ENCODE measurements around the gene SRP9.
"Not testable (repeated sequence)": the region's sequence is repeated elsewhere in the genome, so short reads cannot be mapped to it uniquely, and the experiment has no call there.

The SRP9 gene

DNA sequence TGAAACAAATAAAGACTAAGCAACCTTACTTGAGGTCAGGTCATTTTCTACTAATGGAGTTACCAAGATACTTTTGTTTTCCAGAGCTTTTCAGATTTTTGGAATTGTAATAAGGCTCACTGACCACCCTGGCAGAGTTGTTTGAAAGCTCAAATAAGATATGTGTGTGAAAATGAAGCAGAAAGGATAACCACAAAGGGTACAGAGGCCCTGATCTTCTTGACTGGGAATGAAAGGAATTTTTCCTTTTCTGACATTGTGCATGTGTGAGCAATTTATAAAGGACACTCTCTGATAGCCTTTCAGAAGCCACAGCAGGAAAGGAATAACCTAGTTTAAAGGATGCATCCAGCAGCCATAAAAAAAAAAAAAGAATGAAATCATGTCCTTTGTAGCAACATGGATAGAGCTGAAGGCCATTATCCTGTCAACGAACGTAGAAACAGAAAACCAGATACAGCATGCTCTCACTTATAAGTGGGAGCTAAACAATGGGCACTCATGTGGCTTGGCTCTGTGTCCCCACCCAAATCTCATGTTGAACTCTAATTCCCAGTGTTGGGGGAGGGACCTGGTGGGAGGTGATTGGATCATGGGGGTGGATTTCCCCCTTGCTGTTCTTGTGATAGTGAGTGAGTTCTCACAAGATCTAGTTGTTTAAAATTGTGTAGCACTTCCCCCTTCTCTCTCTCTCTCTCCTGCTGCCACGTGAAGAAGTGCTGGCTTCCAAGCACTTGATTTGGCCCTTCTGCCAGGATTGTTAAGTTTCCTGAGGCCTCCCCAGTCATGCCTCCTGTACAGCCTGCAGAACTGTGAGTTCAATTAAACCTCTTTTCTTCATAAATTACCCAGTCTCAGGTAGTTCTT is 3.1 kb upstream of the SRP9 start:
- no peak for DNase-seq (ENCODE audit: low read depth in 2 of 2)

DNA sequence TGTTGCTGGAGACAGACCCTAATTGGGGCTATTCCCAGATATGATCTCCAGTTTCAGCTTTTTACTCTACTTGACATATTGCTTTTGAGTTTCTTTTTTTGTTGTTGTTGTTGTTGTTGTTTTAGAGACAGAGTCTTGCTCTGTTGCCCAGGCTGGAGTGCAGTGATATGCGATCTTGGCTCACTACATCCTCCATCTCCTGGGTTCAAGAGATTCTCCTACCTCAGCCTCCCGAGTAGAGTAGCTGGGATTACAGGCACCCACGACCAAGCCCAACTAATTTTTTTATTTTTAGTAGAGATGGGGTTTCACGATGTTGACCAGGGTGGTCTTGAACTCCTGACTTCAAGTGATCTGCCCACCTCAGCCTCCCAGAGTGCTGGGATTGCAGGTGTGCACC is 1.3 kb upstream of the SRP9 start:
- DNase-seq (ENCODE audit: low read depth in 2 of 2) = no peak

- DNase-seq (ENCODE audit: low read depth in 2 of 2) = no peak
These were observed 506 bp upstream of the SRP9 start for GRCh38 chr1:225777058-225777582.

- no peak for DNase-seq (ENCODE audit: low read depth in 2 of 2)
These were observed 677 bp downstream of the SRP9 start for GRCh38 chr1:225778337-225778669.

- not testable (repeated sequence) for DNase-seq (ENCODE audit: low read depth in 2 of 2)
These were observed 1.5 kb downstream of the SRP9 start for GRCh38 chr1:225779165-225779564.

DNA sequence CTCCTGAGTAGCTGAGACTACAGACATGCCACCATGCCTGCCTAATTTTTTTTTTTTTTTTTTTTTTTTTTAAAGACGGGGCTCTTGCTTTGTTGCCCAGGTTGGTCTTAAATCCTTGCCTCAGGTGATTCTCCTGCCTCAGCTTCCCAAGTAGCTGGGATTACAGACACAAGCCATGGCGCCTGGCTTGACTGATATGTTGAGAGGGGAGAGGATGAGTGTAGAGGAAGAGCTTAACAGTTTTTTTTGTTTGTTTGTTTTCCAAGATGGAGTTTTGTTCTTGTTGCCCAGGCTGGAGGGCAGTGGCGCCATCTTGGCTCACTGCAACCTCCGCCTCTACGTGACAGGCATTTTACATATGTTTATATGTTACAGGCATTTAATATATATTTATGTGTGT is 2.5 kb downstream of the SRP9 start:
- DNase-seq (ENCODE audit: low read depth in 2 of 2) = no peak

GRCh38 chr1:225780630-225781029 is 3.0 kb downstream of the SRP9 start:
- no peak for DNase-seq (ENCODE audit: low read depth in 2 of 2)

DNA sequence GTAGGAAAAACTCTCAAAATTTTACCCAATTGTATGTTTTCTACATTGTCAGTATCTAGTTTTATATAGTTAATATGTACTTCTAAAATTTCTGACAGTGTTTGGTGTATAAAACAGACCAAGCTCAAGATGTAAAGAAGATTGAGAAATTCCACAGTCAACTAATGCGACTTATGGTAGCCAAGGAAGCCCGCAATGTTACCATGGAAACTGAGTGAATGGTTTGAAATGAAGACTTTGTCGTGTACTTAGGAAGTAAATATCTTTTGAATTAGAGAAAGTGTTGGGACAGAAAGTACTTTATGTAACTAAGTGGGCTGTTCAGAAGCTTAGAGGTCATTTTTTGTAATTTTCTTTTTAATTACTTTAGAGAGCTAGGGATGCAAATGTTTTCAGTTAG is 11.5 kb downstream of the SRP9 start:
- not testable (repeated sequence) for DNase-seq (ENCODE audit: low read depth in 2 of 2)

DNA sequence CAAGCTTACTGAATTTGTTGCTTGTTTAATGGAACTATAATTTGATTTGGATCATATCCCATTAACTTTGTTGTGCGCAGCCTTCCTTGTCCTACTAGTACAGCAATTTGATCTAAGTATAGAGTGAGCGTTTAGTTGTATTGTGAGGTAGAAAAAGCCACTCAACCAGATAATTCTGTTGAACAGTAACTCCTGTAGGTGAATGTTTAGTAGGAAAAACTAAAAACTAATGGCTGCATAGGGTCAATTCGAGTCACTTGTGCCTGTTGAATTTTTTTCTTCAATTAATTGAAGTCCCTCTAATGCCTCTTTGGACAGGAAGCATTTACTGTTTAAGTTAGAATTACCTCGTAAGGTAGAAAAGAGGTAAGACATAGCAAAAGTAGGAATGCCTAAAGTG is 17.3 kb downstream of the SRP9 start:
- no peak for DNase-seq (ENCODE audit: low read depth in 2 of 2)

GRCh38 chr1:225796097-225796496 is 18.5 kb downstream of the SRP9 start:
- not testable (repeated sequence) for DNase-seq (ENCODE audit: low read depth in 2 of 2)

GRCh38 chr1:225801146-225801545 is 23.5 kb downstream of the SRP9 start:
- not testable (repeated sequence) for DNase-seq (ENCODE audit: low read depth in 2 of 2)

DNA sequence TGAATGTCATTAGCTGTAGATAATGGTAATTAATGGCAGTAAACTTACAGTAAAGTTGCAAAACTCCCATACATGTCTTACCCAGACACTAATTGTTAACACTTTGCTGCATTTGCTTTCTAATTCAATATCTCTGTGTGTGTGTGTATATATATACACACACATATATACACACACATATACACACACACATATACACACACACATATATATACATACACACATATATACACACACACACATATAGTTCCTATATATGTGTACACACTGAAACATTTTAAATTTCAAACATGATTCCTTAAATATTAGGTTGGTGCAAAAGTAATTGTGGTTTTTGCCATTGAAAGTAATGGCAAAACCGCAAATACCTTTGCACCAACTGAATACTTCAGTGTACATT is 28.6 kb downstream of the SRP9 start:
- no peak for DNase-seq (ENCODE audit: low read depth in 2 of 2)

- not testable (repeated sequence) for DNase-seq (ENCODE audit: low read depth in 2 of 2)
These were observed 29.1 kb downstream of the SRP9 start for GRCh38 chr1:225806736-225807135.

GRCh38 chr1:225808136-225808535 is 30.5 kb downstream of the SRP9 start:
- DNase-seq (ENCODE audit: low read depth in 2 of 2) = no peak

GRCh38 chr1:225809842-225810578 is 32.4 kb downstream of the SRP9 start, which contains the start of gene EPHX1:
Gene EPHX1, plus strand, starts transcription at chr1:225810124. Its CDS starts 18,606 bp downstream, at chr1:225828730.
- peak; percentile 70 to 74 for DNase-seq (ENCODE audit: low read depth in 2 of 2)

GRCh38 chr1:225810579-225811538 is 33.2 kb downstream of the SRP9 start:
- DNase-seq (ENCODE audit: low read depth in 2 of 2) = not testable (repeated sequence)

GRCh38 chr1:225811622-225812487 is 34.2 kb downstream of the SRP9 start:
- no peak for DNase-seq (ENCODE audit: low read depth in 2 of 2)

DNA sequence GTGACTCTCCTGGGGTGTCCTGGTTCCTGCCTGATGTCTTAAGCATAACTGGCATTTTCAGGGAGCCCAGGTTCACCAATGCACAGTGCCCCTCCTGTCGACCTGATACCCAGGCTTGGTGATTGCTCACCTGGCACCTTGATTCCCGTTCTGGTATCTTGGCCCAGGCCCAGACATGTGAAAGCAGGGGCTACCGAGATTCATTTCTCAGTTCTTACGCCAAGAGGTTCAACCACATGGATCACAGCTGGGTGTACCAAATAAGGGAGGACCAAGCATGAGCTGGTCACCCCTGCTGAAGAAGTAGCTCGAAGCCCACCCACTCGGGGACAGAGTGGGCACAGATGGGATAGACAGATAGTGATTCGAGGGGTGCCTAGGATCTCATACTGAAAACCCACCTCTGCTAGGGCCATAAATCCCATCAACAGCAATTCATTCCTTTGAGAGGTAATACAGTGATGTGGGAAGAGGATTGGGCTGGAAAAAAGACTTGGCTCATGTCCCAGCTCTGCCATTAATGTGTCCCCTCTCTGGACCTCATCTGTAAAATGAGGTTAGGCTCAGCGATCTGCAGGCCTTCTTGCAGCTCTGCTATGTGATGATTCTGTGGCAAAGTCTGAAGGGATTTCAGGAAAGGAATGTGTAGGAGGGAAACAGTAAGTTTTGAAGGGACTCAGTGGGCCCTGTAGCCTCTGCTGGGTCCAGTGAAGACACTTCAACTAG is 35.0 kb downstream of the SRP9 start:
- no peak for DNase-seq (ENCODE audit: low read depth in 2 of 2)

- no peak for DNase-seq (ENCODE audit: low read depth in 2 of 2)
These were observed 35.8 kb downstream of the SRP9 start for GRCh38 chr1:225813214-225813964.

Measured in stimulated activated CD4-positive, alpha-beta T cell treated with anti-CD3 and anti-CD28 coated beads, Interleukin-4, amount 100 ng/mL, for 48 hours (primary cell).